ENCODE data around the gene CEP19.

Gene CEP19

GRCh38 chr3:196673632-196674031 is 38.4 kb downstream of the CEP19 start:
- H3K36me3 ChIP-seq (ENCODE audit: control insufficient read depth, insufficient read depth, low read length) = no peaks in the 10 kb centered on the region
- no peak overlapping the region for H3K4me3 ChIP-seq (ENCODE audit: low read length)
- no peak overlapping the region for H3K27ac ChIP-seq (ENCODE audit: low read depth, low read length)
- H3K27me3 ChIP-seq (ENCODE audit: control insufficient read depth, insufficient read depth, low read length) = no peaks in the 10 kb centered on the region
- no peaks in the 10 kb centered on the region for H3K4me1 ChIP-seq (ENCODE audit: control insufficient read depth, insufficient read depth, low read length)
- H3K9ac ChIP-seq (ENCODE audit: low read length) = no peak overlapping the region

GRCh38 chr3:196670339-196670738 is 41.7 kb downstream of the CEP19 start:
- Histone ChIP-seq H3K27me3 (ENCODE audit: control insufficient read depth, insufficient read depth, low read length) (no peaks in the 10 kb centered on the region), H3K27ac (ENCODE audit: low read depth, low read length) (no peak overlapping the region), H3K9ac (ENCODE audit: low read length) (no peak overlapping the region), H3K36me3 (ENCODE audit: control insufficient read depth, insufficient read depth, low read length) (no peaks in the 10 kb centered on the region), H3K4me1 (ENCODE audit: control insufficient read depth, insufficient read depth, low read length) (no peaks in the 10 kb centered on the region), H3K4me3 (ENCODE audit: low read length) (no peak overlapping the region)

DNA sequence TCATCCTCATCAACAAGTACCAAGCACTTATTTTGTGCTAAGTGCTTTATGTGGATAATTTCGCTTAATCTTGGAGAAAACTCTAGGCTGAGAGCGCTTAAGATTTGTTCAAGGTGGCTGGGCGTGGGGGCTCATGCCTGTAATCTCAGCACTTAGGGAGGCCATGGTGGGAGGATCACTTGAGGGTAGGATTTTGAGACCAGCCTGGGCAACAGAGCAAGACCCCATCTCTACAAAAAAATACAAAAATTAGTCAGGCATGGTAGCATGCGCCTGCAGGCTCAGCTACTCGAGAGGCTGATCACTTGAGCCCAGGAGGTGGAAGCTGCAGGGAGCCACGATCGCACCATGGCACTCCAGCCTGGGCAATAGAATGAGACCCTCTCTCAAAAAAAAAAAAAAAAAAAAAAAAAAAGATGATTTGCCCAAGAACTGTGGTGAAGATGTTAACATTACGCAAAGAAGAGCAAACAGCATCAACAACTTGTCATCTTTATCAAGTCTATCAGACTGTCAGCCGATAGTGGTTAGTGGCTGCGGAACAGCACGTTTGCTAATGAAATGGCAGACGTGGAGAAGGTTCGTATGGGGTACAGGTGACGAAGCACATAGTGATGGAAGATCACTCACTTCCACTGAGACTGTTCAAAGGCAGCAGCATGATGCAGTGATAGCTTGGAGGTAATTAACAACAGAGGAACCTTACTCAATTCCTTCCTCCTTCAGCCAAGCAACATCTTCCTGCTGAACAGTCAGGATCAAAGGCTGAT is 44.8 kb downstream of the CEP19 start:
- Histone ChIP-seq H3K36me3 (ENCODE audit: control insufficient read depth, insufficient read depth, low read length) (no peaks in the 10 kb centered on the region), H3K27me3 (ENCODE audit: control insufficient read depth, insufficient read depth, low read length) (no peaks in the 10 kb centered on the region), H3K27ac (ENCODE audit: low read depth, low read length) (no peak overlapping the region), H3K4me1 (ENCODE audit: control insufficient read depth, insufficient read depth, low read length) (no peaks in the 10 kb centered on the region), H3K9ac (ENCODE audit: low read length) (no peak overlapping the region), H3K4me3 (ENCODE audit: low read length) (no peak overlapping the region)

GRCh38 chr3:196666001-196666867 is 45.8 kb downstream of the CEP19 start:
- Histone ChIP-seq H3K4me3 (ENCODE audit: low read length) (no peak overlapping the region), H3K4me1 (ENCODE audit: control insufficient read depth, insufficient read depth, low read length) (no peaks in the 10 kb centered on the region), H3K9ac (ENCODE audit: low read length) (no peak overlapping the region), H3K27me3 (ENCODE audit: control insufficient read depth, insufficient read depth, low read length) (no peaks in the 10 kb centered on the region), H3K36me3 (ENCODE audit: control insufficient read depth, insufficient read depth, low read length) (no peaks in the 10 kb centered on the region), H3K27ac (ENCODE audit: low read depth, low read length) (no peak overlapping the region)

DNA sequence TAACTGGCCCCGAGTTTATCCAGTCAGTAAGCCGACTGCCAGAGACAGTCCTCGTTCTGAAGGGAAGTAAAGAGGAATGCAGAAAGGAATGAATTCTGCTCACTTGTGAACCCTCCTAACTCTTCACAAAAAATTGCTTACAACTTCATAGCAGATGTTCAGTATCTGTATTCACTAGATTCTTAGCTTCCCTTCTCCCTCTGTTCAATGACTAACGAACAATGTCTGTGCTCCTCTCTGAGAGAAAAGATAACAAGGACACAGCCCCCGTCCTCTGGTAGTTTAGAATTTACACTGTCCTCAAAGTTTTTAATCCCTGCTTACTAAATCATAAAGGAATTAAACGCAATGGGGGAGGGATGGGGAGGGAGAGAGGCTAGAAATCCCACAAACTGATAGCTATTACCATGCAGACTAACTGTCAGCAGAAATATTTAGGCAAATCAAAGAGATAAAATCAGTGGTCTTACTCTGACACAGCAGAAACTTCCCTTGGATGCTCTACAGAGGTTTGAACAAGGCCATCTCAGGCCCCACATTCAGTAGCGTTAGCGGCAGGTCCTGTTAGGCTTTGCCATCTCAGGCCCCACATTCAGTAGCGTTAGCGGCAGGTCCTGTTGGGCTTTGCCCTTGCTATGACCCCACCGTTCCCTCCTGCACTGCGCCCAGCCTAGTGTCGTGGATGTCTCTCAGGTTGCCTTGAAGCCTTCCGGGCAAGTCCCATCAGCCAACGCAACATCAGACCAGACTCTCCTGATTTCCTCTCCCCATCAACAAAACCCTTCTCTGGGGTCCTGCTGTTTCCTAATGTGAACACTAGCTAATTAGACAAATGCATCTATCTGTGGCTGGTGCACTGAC is 49.1 kb downstream of the CEP19 start:
- Histone ChIP-seq H3K27me3 (ENCODE audit: control insufficient read depth, insufficient read depth, low read length) (no peaks in the 10 kb centered on the region), H3K27ac (ENCODE audit: low read depth, low read length) (no peak overlapping the region), H3K4me3 (ENCODE audit: low read length) (no peak overlapping the region), H3K4me1 (ENCODE audit: control insufficient read depth, insufficient read depth, low read length) (no peaks in the 10 kb centered on the region), H3K36me3 (ENCODE audit: control insufficient read depth, insufficient read depth, low read length) (no peaks in the 10 kb centered on the region), H3K9ac (ENCODE audit: low read length) (no peak overlapping the region)

GRCh38 chr3:196662033-196662432 is 50.0 kb downstream of the CEP19 start:
- Histone ChIP-seq H3K4me3 (ENCODE audit: low read length) (no peak overlapping the region), H3K4me1 (ENCODE audit: control insufficient read depth, insufficient read depth, low read length) (no peaks in the 10 kb centered on the region), H3K27ac (ENCODE audit: low read depth, low read length) (no peak overlapping the region), H3K9ac (ENCODE audit: low read length) (no peak overlapping the region), H3K36me3 (ENCODE audit: control insufficient read depth, insufficient read depth, low read length) (no peaks in the 10 kb centered on the region), H3K27me3 (ENCODE audit: control insufficient read depth, insufficient read depth, low read length) (no peaks in the 10 kb centered on the region)

DNA sequence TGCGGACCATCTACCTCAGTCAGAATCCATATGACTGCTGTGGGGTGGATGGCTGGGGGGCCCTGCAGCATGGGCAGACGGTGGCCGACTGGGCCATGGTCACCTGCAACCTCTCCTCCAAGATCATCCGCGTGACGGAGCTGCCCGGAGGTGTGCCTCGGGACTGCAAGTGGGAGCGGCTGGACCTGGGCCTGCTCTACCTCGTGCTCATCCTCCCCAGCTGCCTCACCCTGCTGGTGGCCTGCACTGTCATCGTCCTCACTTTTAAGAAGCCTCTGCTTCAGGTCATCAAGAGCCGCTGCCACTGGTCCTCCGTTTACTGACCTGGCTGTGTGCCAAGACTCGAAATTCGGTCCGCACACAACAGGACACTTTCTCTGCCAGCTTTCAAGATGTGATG is 50.6 kb downstream of the CEP19 start:
- Histone ChIP-seq H3K27ac (ENCODE audit: low read depth, low read length) (no peak overlapping the region), H3K4me3 (ENCODE audit: low read length) (no peak overlapping the region), H3K36me3 (ENCODE audit: control insufficient read depth, insufficient read depth, low read length) (no peaks in the 10 kb centered on the region)

DNA sequence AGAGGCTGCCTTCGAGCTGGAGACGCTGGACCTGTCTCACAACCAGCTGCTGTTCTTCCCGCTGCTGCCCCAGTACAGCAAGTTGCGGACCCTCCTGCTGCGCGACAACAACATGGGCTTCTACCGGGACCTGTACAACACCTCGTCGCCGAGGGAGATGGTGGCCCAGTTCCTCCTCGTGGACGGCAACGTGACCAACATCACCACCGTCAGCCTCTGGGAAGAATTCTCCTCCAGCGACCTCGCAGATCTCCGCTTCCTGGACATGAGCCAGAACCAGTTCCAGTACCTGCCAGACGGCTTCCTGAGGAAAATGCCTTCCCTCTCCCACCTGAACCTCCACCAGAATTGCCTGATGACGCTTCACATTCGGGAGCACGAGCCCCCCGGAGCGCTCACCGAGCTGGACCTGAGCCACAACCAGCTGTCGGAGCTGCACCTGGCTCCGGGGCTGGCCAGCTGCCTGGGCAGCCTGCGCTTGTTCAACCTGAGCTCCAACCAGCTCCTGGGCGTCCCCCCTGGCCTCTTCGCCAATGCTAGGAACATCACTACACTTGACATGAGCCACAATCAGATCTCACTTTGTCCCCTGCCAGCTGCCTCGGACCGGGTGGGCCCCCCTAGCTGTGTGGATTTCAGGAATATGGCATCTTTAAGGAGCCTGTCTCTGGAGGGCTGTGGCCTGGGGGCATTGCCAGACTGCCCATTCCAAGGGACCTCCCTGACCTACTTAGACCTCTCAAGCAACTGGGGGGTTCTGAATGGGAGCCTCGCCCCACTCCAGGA is 51.5 kb downstream of the CEP19 start:
- Histone ChIP-seq H3K36me3 (ENCODE audit: control insufficient read depth, insufficient read depth, low read length) (no peaks in the 10 kb centered on the region), H3K27ac (ENCODE audit: low read depth, low read length) (no peak overlapping the region), H3K9ac (ENCODE audit: low read length) (no peak overlapping the region), H3K27me3 (ENCODE audit: control insufficient read depth, insufficient read depth, low read length) (no peaks in the 10 kb centered on the region), H3K4me1 (ENCODE audit: control insufficient read depth, insufficient read depth, low read length) (no peaks in the 10 kb centered on the region), H3K4me3 (ENCODE audit: low read length) (no peak overlapping the region)

More for the DNA sequence above, 50.6 kb downstream of the CEP19 start:
- Histone ChIP-seq H3K9ac (ENCODE audit: low read length) (no peak overlapping the region), H3K27me3 (ENCODE audit: control insufficient read depth, insufficient read depth, low read length) (no peaks in the 10 kb centered on the region), H3K4me1 (ENCODE audit: control insufficient read depth, insufficient read depth, low read length) (no peaks in the 10 kb centered on the region)

DNA sequence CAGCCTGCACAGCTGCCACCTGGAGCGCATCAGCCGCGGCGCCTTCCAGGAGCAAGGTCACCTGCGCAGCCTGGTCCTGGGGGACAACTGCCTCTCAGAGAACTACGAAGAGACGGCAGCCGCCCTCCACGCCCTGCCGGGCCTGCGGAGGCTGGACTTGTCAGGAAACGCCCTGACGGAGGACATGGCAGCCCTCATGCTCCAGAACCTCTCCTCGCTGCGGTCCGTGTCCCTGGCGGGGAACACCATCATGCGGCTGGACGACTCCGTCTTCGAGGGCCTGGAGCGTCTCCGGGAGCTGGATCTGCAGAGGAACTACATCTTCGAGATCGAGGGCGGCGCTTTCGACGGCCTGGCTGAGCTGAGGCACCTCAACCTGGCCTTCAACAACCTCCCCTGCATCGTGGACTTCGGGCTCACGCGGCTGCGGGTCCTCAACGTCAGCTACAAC is 52.1 kb downstream of the CEP19 start:
- no peak overlapping the region for H3K9ac ChIP-seq (ENCODE audit: low read length)
- H3K27ac ChIP-seq (ENCODE audit: low read depth, low read length) = no peak overlapping the region
- no peaks in the 10 kb centered on the region for H3K4me1 ChIP-seq (ENCODE audit: control insufficient read depth, insufficient read depth, low read length)
- H3K27me3 ChIP-seq (ENCODE audit: control insufficient read depth, insufficient read depth, low read length) = no peaks in the 10 kb centered on the region
- H3K4me3 ChIP-seq (ENCODE audit: low read length) = no peak overlapping the region
- no peaks in the 10 kb centered on the region for H3K36me3 ChIP-seq (ENCODE audit: control insufficient read depth, insufficient read depth, low read length)

All from rectal smooth muscle tissue (tissue), 1 donor.